Daoy (cell line): ENCODE results near the gene CHN2. TPM values are rescaled to one million over a fixed set of nuclear protein-coding genes. Genes with fewer than 3 reads are reported as not detected.
"Not testable (repeated sequence)": the region's sequence is repeated elsewhere in the genome, so short reads cannot be mapped to it uniquely, and the experiment has no call there.

Experiments
- DNase-seq: peaks from one replicate; pipeline ENCODE4 v3.0.0-alpha.2; 2015; ENCODE audit warnings: low read depth
- total RNA-seq: library from RNA; depleted of rRNA; stranded (reverse); fragments of >200 nt; shearing (Covaris generic); gene quantifications from 2 replicates; pipeline ENCODE4 v1.2.3, GENCODE V29; 2014; rRNA removed

Gene CHN2
- total RNA-seq, 1 experiment from 2014 or later, result 19.8 TPM

- peak; percentile 80 for DNase-seq
These were observed 294.4 kb downstream of the CHN2 start for GRCh38 chr7:29488977-29489376.

DNA sequence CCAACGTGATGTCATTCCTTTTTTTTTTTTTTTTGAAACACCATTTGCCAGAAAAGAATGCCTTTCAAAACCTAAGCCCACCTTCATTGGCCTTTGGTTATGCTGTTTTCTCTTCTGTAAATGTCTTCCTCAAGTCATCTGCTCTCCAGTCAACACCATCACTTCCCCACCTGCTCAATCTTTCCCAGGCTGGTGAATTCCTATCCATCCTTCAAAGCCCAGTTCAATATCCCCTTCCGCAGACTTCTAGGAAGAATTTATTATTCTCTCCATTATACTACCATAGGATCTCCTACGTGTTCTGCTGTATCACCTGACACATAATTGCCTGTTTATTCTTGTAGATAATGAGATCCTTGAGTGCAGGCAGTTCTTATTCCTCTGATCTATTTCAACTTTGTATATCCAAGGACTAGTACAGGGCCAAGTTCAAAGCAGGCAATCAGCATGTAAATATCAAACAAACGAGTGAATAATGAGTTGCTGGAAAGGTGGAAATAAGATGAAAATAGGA lies 295.6 kb downstream of the CHN2 start:
- DNase-seq, result no peak

DNA sequence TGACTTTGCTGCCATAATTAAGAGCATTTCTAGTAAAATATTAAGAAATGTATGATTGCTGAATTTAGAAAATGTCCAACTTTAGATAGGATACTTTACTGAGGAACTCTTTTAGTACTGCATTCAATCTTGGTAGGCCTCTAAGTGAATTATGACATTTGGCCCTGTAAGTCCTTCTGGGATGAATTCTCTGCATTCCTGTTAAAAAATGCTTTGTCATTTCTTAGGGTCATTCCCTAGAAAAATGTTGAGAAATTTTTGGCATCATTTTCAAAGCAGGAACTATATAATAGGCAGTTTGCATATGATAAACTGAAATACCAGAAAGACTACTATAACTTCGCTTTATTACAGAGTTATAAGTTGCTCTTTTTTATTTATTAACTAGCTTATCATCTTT lies 299.8 kb downstream of the CHN2 start:
- DNase-seq, result no peak

DNA sequence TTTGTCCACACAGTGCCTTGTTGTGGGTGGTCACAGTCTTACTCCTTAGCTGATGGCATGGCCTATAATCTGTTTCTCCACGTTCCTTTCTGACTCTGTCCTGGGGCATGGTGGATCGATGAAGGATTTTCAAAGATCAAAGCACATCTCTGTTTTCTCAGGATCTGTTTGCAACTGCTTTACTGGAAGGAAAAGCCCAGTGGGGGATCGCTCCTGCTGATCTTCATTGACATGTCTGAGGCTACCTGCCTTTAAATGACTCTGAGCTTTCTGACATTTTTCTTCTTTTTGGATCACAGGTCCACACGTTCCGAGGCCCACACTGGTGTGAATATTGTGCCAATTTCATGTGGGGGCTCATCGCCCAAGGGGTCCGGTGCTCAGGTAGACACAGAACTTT lies 301.1 kb downstream of the CHN2 start:
- DNase-seq, result no peak

GRCh38 chr7:29496355-29497020 lies 301.9 kb downstream of the CHN2 start:
- no peak for DNase-seq

DNA sequence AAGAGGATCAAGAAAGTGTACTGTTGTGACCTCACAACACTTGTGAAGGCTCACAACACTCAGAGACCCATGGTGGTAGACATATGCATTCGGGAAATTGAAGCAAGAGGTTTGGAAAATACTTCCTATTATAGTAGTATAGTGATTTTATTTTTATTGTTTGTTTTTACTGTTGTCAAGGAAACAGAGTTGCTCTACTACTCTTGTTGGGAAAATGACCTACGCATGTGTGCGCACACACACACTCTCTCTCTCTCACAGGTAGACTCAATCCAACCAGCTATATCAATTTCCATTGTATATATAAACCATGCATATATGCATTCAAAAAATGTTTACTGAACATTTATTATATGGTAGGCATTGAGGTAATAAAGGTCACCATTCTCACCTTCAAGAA lies 305.4 kb downstream of the CHN2 start:
- no peak for DNase-seq

GRCh38 chr7:29500719-29501118 lies 306.1 kb downstream of the CHN2 start:
- no peak for DNase-seq

- DNase-seq, result no peak
These were observed 307.6 kb downstream of the CHN2 start for GRCh38 chr7:29502133-29502532.

- no peak for DNase-seq
These were observed 311.4 kb downstream of the CHN2 start for GRCh38 chr7:29505931-29506330.

DNA sequence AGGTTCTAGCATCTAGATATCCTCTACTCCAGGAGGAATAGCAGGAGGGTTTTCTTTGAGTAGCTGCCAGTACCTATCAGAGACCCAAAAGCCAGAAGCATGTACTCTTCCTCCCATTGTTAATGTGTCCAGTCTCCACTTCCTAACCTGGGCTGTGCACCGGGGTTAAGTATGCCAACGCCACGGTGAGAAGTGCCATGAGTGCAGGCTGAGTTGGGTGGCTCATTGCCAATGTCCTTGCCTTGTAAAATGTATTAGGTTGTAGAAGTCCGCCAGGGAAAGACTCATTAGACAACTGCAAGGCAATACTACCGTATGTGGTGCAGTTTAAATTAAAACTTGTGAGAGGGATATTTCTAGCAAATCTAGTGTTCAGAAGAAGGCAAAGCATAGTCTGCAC lies 314.0 kb downstream of the CHN2 start:
- no peak for DNase-seq

- no peak for DNase-seq
These were observed 315.5 kb downstream of the CHN2 start for GRCh38 chr7:29510028-29510427.

DNA sequence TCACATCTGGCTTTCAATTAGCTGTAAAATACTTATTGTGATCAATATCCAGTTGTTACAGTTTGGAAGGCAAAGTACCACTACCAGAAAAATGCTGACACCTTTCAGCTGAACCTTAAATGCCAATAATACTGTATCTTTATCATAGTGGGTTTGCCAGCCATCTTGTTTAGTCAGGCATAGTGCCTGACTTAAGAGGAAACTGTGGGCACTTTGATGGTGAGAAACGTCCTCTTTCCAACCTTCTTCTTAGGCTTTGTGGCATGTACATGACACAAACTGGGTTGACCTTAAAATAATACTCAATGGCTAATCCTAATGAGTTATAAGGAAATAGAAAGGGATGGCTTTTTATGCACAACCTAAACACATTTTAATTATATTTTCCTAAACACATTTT lies 316.8 kb downstream of the CHN2 start:
- no peak for DNase-seq

GRCh38 chr7:29511851-29512250 lies 317.3 kb downstream of the CHN2 start:
- DNase-seq, result no peak

DNA sequence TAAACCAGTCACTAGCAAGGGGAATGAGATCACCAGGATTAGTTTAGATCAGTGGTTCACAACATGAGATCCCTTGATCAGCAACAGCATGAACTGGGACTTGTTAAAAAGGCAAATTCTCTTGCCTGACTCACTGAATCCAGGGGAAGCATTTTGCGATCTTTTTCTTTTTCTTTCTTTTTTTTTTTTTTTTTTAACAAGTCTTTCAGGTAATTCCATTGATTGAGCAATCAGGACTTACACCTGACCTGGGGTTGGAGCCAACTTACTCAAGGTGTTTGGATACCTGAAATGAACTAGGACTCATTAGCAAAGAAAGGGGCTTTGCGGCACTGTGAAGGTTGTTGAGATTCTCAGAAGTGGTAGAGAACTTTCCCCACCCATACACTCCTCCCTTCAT lies 321.9 kb downstream of the CHN2 start:
- DNase-seq, result no peak

DNA sequence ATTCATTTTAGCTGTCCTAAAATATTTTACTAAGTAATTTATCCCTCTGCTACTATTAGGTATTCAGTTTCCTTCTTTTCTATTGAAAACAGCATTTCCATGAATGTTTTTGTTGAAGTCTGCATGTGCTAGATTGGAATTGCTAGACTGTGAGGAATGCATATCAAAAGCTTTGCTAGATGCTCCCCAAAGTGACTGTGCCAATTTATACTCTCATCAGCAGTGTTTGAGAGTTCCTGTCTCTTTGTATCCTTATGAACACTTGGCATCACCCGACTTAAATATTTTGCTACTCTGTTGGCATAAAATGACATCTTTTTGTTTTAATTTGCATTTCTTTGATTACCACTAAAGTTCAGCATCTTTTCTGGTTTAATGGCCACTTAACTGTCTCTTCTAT lies 324.0 kb downstream of the CHN2 start:
- DNase-seq, result no peak

DNA sequence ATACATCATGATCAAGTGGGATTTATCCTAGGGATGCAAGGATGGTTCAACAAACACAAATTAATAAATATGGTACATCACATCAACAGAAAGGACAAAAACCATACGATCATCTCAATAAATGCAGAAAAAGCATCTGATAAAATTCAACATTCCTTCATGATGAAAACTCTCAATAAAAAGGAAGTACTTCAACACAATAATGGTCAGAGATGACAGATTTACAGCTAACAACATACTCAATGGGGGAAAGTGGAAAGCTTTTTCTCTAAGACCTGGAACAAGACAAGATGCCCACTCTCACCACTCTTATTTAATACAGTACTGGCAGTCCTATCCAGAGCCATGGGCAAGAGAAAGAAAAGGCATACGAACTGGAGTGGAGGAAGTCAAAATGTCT lies 329.2 kb downstream of the CHN2 start:
- DNase-seq, result no peak

- DNase-seq, result no peak
These were observed 333.0 kb downstream of the CHN2 start for GRCh38 chr7:29527505-29528108.

- DNase-seq, result not testable (repeated sequence)
These were observed 334.0 kb downstream of the CHN2 start for GRCh38 chr7:29528526-29528925.

Other genes starting within 250 kb of the CHN2 start
- gene TRIL, start 236.4 kb upstream of the CHN2 start, total RNA-seq, result 0.11 and 0.15 TPM in 2 replicates
- gene CPVL, start 48.2 kb upstream of the CHN2 start, total RNA-seq, result 35.4 and 40.5 TPM in 2 replicates